Endothelial cell (in vitro differentiated cells): ENCODE measurements around the gene SLC24A3. TPM values are rescaled to one million over a fixed set of nuclear protein-coding genes. Genes with fewer than 3 reads are reported as not detected.

Experiments
- DNase-seq: peaks from one replicate; pipeline ENCODE4 v3.0.0; 2021; ENCODE audit warnings: low spot score
- H3K27ac Mint-ChIP-seq: one replicate; pipeline ENCODE4 v1.8.0; 2021; ENCODE audit warnings: mixed read lengths, inconsistent platforms; ENCODE audit not compliant: unreplicated experiment
- H3K27me3 Mint-ChIP-seq: one replicate; pipeline ENCODE4 v1.8.0; 2021; ENCODE audit warnings: mild to moderate bottlenecking, moderate library complexity, mixed read lengths, inconsistent platforms; ENCODE audit not compliant: unreplicated experiment
- H3K36me3 Mint-ChIP-seq: one replicate; pipeline ENCODE4 v1.8.0; 2021; ENCODE audit warnings: mild to moderate bottlenecking, low read depth, mixed read lengths, inconsistent platforms; ENCODE audit not compliant: unreplicated experiment
- H3K4me1 Mint-ChIP-seq: one replicate; pipeline ENCODE4 v1.8.0; 2021; ENCODE audit warnings: mild to moderate bottlenecking, mixed read lengths, inconsistent platforms; ENCODE audit not compliant: unreplicated experiment
- H3K4me3 Mint-ChIP-seq: one replicate; pipeline ENCODE4 v1.8.0; 2021; ENCODE audit warnings: mild to moderate bottlenecking, mixed read lengths, inconsistent platforms; ENCODE audit not compliant: unreplicated experiment
- H3K9me3 Mint-ChIP-seq: one replicate; pipeline ENCODE4 v1.8.0; 2021; ENCODE audit warnings: mixed read lengths, inconsistent platforms; ENCODE audit not compliant: unreplicated experiment
- CTCF ChIP-seq: fragments of 200-600 bp; sonication (generic); IDR thresholded peaks from one replicate; pipeline ENCODE4 v1.5.0; 2021; ENCODE audit warnings: antibody characterized with exemption; ENCODE audit not compliant: unreplicated experiment
- total RNA-seq: library from RNA; stranded (reverse); fragmentation: NEBNext Ultra II Directional; extraction: Animal tissue kit (Norgen Biotek cat#: 25700); gene quantifications from one replicate; pipeline ENCODE4 v1.2.1, GENCODE V29; 2021; ENCODE audit not compliant: unreplicated experiment

Gene SLC24A3
- total RNA-seq, 1 donor from 2014 or later, result 0.15 TPM

DNA sequence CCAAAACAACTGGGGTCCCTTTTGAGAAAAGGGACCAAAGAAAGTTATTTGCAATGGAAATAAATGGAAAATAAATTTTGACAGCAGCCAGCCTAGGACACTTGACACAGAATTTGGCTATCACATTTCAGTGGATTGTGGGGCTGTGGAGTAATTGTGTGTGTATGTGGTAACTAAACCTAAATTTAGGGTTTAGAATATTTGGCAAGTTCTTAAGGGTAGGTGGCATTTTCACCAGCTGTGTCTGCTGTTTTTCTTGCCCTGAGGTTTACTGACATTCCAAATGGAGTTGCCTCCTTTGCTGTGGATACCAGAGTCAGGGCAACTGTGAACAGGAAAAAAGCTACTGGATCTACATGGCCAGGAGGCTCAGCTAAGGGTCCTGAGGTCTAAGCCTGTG is 270.9 kb downstream of the SLC24A3 start:
- no peak for TF ChIP-seq CTCF
- H3K9me3 Mint-ChIP-seq, result no peaks in the 10 kb centered on the region
- no peak for DNase-seq
- no peaks in the 10 kb centered on the region for H3K4me1 Mint-ChIP-seq
- no peak overlapping the region for H3K4me3 Mint-ChIP-seq
- H3K36me3 Mint-ChIP-seq, result no peaks in the 10 kb centered on the region
- H3K27ac Mint-ChIP-seq, result no peak overlapping the region
- H3K27me3 Mint-ChIP-seq, result no peaks in the 10 kb centered on the region

DNA sequence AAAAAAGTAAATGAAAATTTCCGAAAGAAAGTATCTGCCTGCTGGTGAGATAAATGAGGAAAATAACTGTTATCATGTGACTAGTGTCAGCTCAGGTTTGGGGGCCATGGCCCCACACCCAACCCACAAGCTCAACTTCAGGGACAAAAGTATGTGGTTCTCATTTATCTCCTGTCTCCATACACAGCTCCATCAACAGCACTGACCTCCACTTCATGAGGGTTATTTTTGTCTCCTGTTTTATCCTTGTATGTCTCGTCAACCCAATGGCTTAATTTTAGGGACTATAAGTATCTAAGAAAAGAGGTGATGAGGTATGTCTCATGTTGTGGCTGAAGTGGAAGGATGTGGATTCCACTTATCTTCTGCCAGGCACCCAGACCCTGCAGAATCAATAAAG is 274.0 kb downstream of the SLC24A3 start:
- TF ChIP-seq CTCF, result no peak
- no peaks in the 10 kb centered on the region for H3K4me1 Mint-ChIP-seq
- no peaks in the 10 kb centered on the region for H3K27me3 Mint-ChIP-seq
- no peak overlapping the region for H3K4me3 Mint-ChIP-seq
- H3K9me3 Mint-ChIP-seq, result no peaks in the 10 kb centered on the region
- H3K27ac Mint-ChIP-seq, result no peak overlapping the region
- no peak for DNase-seq
- no peaks in the 10 kb centered on the region for H3K36me3 Mint-ChIP-seq

- no peak for DNase-seq
- no peak for TF ChIP-seq CTCF
- Mint-ChIP-seq H3K27me3 (no peaks in the 10 kb centered on the region), H3K4me3 (no peak overlapping the region), H3K9me3 (no peaks in the 10 kb centered on the region), H3K4me1 (no peaks in the 10 kb centered on the region), H3K36me3 (no peaks in the 10 kb centered on the region), H3K27ac (no peak overlapping the region)
Measured at GRCh38 chr20:19487420-19487819, 275.0 kb downstream of the SLC24A3 start.

DNA sequence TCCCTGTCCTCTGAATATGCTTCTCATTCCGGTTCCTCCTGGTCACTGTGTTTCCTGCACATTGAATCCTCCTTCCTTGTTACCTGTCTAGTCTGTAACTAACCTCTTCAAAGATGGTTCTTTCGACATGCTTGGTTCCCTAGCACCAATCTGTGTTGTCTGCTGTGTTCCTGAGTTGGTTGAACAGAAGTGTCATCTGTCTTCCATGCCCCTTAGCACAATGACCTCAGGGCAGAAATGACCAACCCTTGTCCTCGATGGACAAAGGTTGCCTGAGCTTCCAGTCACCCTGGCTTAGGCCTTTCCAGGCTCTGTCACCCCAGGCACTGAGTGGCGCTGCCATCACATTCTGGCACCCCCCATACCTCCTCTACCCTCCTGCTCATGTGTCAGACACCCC is 278.8 kb downstream of the SLC24A3 start:
- Mint-ChIP-seq H3K36me3 (no peaks in the 10 kb centered on the region), H3K4me3 (no peak overlapping the region), H3K27ac (no peak overlapping the region), H3K4me1 (no peaks in the 10 kb centered on the region), H3K27me3 (no peaks in the 10 kb centered on the region), H3K9me3 (no peaks in the 10 kb centered on the region)
- TF ChIP-seq CTCF, result no peak
- no peak for DNase-seq

GRCh38 chr20:19492116-19492515 is 279.7 kb downstream of the SLC24A3 start:
- Mint-ChIP-seq H3K4me3 (no peak overlapping the region), H3K9me3 (no peaks in the 10 kb centered on the region), H3K27ac (no peak overlapping the region), H3K27me3 (no peaks in the 10 kb centered on the region), H3K36me3 (no peaks in the 10 kb centered on the region), H3K4me1 (no peaks in the 10 kb centered on the region)
- TF ChIP-seq CTCF, result no peak
- DNase-seq, result no peak
